Retinal pigment epithelial cell (primary cell): ENCODE results near the gene RBM34.
"Not testable (repeated sequence)": the region's sequence is repeated elsewhere in the genome, so short reads cannot be mapped to it uniquely, and the experiment has no call there.

Experiments
- DNase-seq: peaks from one replicate; pipeline ENCODE4 v3.0.0-alpha.2; 2010; ENCODE audit warnings: low read depth
- H3K4me3 ChIP-seq: 2 replicates; pipeline ENCODE4 v1.5.1; 2011; ENCODE audit warnings: mild to moderate bottlenecking, low read length, control low read depth, moderate library complexity
- TF ChIP-seq, protein P1 (sequence below): conservative IDR thresholded peaks from 2 replicates; pipeline ENCODE4 v1.5.1; 2011; ENCODE audit warnings: low read depth, low read length, control low read depth, inconsistent platforms

Gene RBM34

DNA sequence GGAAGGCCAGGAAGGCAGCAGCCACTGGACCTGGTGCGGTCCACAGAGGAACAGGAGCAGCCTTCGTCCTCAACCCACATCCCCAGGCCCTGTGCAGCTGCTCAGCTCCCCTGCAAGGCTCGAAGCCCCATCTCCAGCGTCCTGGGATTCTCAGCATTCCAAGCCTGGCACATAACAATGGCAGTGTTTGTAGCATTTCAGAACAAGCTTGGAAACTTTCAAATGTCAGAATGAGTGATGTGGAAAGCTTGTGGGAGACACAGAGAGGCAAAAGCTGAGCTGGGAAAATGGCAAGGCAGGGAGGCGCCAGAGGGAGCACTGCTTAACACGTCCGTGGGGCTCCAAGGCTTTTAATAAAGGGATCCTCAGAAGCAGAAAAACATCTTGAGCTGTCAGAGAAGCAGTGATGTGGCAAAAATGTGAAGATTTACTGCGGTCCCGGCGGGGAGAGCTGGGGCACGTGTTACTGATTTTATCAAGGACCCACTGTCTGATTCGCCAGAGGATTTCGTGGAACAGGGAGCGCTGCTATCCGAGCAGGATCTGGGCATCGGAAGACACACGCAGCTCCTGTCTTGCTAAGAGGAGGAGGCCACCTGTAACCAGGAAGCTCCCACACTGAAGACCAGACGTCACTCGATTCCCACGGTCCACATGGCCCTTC, 70.5 kb downstream of the RBM34 start:
- TF ChIP-seq, protein P1, sequence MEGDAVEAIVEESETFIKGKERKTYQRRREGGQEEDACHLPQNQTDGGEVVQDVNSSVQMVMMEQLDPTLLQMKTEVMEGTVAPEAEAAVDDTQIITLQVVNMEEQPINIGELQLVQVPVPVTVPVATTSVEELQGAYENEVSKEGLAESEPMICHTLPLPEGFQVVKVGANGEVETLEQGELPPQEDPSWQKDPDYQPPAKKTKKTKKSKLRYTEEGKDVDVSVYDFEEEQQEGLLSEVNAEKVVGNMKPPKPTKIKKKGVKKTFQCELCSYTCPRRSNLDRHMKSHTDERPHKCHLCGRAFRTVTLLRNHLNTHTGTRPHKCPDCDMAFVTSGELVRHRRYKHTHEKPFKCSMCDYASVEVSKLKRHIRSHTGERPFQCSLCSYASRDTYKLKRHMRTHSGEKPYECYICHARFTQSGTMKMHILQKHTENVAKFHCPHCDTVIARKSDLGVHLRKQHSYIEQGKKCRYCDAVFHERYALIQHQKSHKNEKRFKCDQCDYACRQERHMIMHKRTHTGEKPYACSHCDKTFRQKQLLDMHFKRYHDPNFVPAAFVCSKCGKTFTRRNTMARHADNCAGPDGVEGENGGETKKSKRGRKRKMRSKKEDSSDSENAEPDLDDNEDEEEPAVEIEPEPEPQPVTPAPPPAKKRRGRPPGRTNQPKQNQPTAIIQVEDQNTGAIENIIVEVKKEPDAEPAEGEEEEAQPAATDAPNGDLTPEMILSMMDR, result peak; percentile 45
- peak overlapping the region; percentile 7 for H3K4me3 ChIP-seq
- DNase-seq, result no peak

DNA sequence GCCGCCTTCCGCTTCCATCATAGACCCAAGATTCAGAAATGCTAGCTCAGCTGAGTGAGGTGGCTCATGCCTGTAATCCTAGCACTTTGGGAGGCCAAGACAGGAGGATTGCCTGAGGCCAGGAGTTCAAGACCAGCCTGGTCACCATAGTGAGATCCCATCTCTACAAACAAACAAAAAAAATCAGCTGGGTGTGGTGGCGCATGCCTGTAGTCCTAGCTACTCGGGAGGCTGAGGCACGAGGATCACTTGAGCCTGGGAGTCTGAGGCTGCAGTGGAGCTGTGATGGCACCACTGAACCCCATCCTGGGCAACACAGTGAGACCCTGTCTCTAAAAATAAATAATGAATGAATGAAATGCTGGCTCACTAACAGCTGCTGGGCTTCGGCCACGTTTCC, 72.1 kb downstream of the RBM34 start:
- DNase-seq, result no peak
- H3K4me3 ChIP-seq, result no peak overlapping the region
- TF ChIP-seq, protein P1, result no peak

- no peak overlapping the region for H3K4me3 ChIP-seq
- TF ChIP-seq, protein P1, result no peak
- DNase-seq, result no peak
These were observed 72.6 kb downstream of the RBM34 start for GRCh38 chr1:235088430-235088829.

DNA sequence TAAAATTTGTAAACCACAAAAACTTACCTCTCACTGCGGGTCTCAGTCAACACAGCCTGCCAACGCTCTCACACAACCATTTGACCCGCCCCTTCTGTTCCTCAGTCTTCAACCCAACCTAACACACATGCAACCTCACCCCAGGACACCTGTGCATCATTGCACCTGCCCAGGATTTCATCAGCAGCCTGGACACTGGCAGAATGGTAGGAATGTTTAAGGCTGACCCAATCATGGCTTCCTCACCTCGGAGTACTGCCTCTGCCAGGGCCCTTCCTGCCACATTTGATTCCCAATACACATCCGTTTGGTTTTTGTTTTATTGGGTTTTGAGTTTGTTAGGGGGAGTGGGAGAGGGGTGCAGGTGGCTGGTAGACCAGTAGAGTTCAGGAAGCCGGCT, 73.1 kb downstream of the RBM34 start:
- DNase-seq, result no peak
- no peak overlapping the region for H3K4me3 ChIP-seq
- TF ChIP-seq, protein P1, result no peak

DNA sequence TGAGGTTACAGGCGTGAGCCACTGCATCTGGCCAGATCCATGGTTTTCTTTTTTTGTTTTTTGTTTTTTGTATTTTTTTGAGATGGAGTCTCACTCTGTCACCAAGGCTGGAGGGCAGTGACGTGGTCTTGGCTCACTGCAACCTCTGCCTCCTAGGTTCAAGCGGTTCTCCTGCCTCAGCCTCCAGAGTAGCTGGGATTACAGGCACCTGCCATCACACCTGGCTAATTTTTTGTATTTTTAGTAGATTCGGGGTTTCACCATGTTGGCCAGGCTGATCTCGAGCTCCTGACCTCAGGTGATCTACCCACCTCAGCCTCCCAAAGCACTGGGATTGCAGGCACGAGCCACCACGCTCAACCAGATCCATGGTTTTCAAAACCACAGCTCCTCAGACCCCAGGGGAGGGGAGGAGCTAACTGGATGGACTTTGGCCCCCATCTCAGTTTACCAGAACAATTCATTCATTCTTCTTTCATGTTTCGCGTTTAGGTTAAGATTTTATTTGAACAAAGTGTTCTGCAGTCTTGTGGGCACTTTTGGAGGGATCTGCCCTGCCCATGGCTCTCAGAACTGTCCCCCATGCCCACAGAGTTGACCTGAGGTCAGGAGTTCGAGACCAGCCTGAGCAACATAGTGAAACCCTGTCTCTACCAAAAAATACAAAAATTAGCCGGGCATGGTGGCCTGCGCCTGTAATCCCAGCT, 75.5 kb downstream of the RBM34 start:
- H3K4me3 ChIP-seq, DNase-seq: not testable (repeated sequence)
